ENCODE measurements around the gene EXOC6. TPM values are rescaled to one million over a fixed set of nuclear protein-coding genes. Genes with fewer than 3 reads are reported as not detected.

The EXOC6 gene
- total RNA-seq, 1 experiment from 2014 or later = 12.9 TPM

GRCh38 chr10:92810934-92811532, 37.3 kb upstream of the EXOC6 start:
- H3K4me1 ChIP-seq (ENCODE audit: control insufficient read depth in 1 of 2, insufficient read depth in 2 of 2, low read length in 2 of 2) = no peaks in the 10 kb centered on the region
- no TSS peak for BruUV-seq (replicated peaks)
- H3K4me2 ChIP-seq (ENCODE audit: low read length) = no peak overlapping the region
- no peak overlapping the region for H3K4me3 ChIP-seq (replicated peaks in 1 of 2; ENCODE audit: low read depth in 1 of 2, low read length in 2 of 2)
- H2AFZ ChIP-seq (ENCODE audit: low read depth, low read length, poor library complexity, severe bottlenecking) = no peak overlapping the region
- H3K9me2 ChIP-seq (ENCODE audit: insufficient read depth) = 0 out of 2 replicates have a peak, but pooled peaks cover under 1% of the 10 kb centered on the region
- ChIA-PET CTCF (interaction anchor here (1.1 kb wide), 1 partner anchor 11 kb away, joined by 3 read pairs; no protein-coding TSS in a partner anchor), RAD21 (ENCODE audit: low non-redundant PET in 1 of 2, low total read pairs in 2 of 2, uncharacterized antibody in 2 of 2, unreplicated experiment in 2 of 2) (interaction anchor here in 1 of 2 experiments (0.7 kb wide), 1 partner anchor 252 kb away, joined by 3 read pairs; no protein-coding TSS in a partner anchor), POLR2A (no interaction called here)
- H3K27me3 ChIP-seq (ENCODE audit: insufficient read depth, low read length) = no peaks in the 10 kb centered on the region
- intact Hi-C loops (cut with micrococcal nuclease) = no loop called here
- no peak overlapping the region for H3K9ac ChIP-seq (ENCODE audit: low read length)
- ATAC-seq (no peak), DNase-seq (ENCODE audit: low read depth, low spot score) (no peak)
- no peaks in the 10 kb centered on the region for H3K9me3 ChIP-seq (ENCODE audit: control insufficient read depth in 1 of 2, insufficient read depth in 1 of 2, low read depth in 1 of 2, low read length in 2 of 2)
- no peak overlapping the region for H3K27ac ChIP-seq (ENCODE audit: low read depth, low read length)
- no peaks in the 10 kb centered on the region for H4K20me1 ChIP-seq (ENCODE audit: insufficient read depth)
- no peaks in the 10 kb centered on the region for H3K79me2 ChIP-seq (ENCODE audit: insufficient read depth, low read length)
- no peaks in the 10 kb centered on the region for H3K36me3 ChIP-seq (ENCODE audit: control insufficient read depth in 1 of 2, insufficient read depth in 2 of 2, low read length in 2 of 2)
- TF ChIP-seq MAX (IDR thresholded peaks at IDR 0.05) (no peak), ZFX (IDR thresholded peaks at IDR 0.05) (no peak), POLR2A (IDR thresholded peaks at IDR 0.05; ENCODE audit: borderline replicate concordance, extremely low read depth, insufficient read depth, insufficient read length) (no peak), SRF (IDR thresholded peaks at IDR 0.05; ENCODE audit: low read depth) (no peak), FOSL1 (IDR thresholded peaks at IDR 0.05; ENCODE audit: low read depth) (no peak), RAD21 (IDR thresholded peaks at IDR 0.05; ENCODE audit: low read depth) (no peak), JUND (IDR thresholded peaks at IDR 0.05) (no peak), YY1 (IDR thresholded peaks at IDR 0.05; ENCODE audit: extremely low read depth, insufficient replicate concordance, low read depth, low read length) (no peak), ZNF274 (IDR thresholded peaks at IDR 0.05; ENCODE audit: low read depth, low read length) (no peak), TCF7L2 (IDR thresholded peaks at IDR 0.05; ENCODE audit: borderline replicate concordance, extremely low read depth, insufficient read depth, insufficient read length) (no peak), SIN3A (IDR thresholded peaks at IDR 0.05; ENCODE audit: low read depth) (no peak), POLR2AphosphoS5 (IDR thresholded peaks at IDR 0.05; ENCODE audit: low read depth, low read length) (no peak), CBX3 (IDR thresholded peaks at IDR 0.05; ENCODE audit: low read depth) (no peak), CEBPB (IDR thresholded peaks at IDR 0.05; ENCODE audit: low read depth) (no peak), SP1 (IDR thresholded peaks at IDR 0.05; ENCODE audit: low read depth) (no peak), CTCF (IDR thresholded peaks at IDR 0.05 in 2 of 3, conservative IDR thresholded peaks at IDR 0.05 in 1 of 3; ENCODE audit: borderline replicate concordance in 1 of 3, insufficient read depth in 1 of 3, low read depth in 2 of 3, low read length in 2 of 3) (no peak), EZH2 (IDR thresholded peaks at IDR 0.05) (no peak)
- TF ChIP-seq, protein P1, sequence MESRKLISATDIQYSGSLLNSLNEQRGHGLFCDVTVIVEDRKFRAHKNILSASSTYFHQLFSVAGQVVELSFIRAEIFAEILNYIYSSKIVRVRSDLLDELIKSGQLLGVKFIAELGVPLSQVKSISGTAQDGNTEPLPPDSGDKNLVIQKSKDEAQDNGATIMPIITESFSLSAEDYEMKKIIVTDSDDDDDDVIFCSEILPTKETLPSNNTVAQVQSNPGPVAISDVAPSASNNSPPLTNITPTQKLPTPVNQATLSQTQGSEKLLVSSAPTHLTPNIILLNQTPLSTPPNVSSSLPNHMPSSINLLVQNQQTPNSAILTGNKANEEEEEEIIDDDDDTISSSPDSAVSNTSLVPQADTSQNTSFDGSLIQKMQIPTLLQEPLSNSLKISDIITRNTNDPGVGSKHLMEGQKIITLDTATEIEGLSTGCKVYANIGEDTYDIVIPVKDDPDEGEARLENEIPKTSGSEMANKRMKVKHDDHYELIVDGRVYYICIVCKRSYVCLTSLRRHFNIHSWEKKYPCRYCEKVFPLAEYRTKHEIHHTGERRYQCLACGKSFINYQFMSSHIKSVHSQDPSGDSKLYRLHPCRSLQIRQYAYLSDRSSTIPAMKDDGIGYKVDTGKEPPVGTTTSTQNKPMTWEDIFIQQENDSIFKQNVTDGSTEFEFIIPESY (IDR thresholded peaks at IDR 0.05; ENCODE audit: extremely low read depth, insufficient replicate concordance, low read length) = no peak
- TF ChIP-seq, protein P2, sequence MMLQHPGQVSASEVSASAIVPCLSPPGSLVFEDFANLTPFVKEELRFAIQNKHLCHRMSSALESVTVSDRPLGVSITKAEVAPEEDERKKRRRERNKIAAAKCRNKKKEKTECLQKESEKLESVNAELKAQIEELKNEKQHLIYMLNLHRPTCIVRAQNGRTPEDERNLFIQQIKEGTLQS (IDR thresholded peaks at IDR 0.05) = no peak
- TF ChIP-seq, protein P3, sequence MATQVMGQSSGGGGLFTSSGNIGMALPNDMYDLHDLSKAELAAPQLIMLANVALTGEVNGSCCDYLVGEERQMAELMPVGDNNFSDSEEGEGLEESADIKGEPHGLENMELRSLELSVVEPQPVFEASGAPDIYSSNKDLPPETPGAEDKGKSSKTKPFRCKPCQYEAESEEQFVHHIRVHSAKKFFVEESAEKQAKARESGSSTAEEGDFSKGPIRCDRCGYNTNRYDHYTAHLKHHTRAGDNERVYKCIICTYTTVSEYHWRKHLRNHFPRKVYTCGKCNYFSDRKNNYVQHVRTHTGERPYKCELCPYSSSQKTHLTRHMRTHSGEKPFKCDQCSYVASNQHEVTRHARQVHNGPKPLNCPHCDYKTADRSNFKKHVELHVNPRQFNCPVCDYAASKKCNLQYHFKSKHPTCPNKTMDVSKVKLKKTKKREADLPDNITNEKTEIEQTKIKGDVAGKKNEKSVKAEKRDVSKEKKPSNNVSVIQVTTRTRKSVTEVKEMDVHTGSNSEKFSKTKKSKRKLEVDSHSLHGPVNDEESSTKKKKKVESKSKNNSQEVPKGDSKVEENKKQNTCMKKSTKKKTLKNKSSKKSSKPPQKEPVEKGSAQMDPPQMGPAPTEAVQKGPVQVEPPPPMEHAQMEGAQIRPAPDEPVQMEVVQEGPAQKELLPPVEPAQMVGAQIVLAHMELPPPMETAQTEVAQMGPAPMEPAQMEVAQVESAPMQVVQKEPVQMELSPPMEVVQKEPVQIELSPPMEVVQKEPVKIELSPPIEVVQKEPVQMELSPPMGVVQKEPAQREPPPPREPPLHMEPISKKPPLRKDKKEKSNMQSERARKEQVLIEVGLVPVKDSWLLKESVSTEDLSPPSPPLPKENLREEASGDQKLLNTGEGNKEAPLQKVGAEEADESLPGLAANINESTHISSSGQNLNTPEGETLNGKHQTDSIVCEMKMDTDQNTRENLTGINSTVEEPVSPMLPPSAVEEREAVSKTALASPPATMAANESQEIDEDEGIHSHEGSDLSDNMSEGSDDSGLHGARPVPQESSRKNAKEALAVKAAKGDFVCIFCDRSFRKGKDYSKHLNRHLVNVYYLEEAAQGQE (IDR thresholded peaks at IDR 0.05; ENCODE audit: low read depth) = no peak
